GM19395 (cell line): Measurements from ENCODE around the gene NCF1.
"Not testable (repeated sequence)": the region's sequence is repeated elsewhere in the genome, so short reads cannot be mapped to it uniquely, and the experiment has no call there.

Experiments used
- ATAC-seq: cut with Tn5 transposase; IDR thresholded peaks from one replicate; pipeline ENCODE4 v1.9.1; 2021; ENCODE audit warnings: mild to moderate bottlenecking, moderate library complexity; ENCODE audit not compliant: unreplicated experiment

NCF1 gene

DNA sequence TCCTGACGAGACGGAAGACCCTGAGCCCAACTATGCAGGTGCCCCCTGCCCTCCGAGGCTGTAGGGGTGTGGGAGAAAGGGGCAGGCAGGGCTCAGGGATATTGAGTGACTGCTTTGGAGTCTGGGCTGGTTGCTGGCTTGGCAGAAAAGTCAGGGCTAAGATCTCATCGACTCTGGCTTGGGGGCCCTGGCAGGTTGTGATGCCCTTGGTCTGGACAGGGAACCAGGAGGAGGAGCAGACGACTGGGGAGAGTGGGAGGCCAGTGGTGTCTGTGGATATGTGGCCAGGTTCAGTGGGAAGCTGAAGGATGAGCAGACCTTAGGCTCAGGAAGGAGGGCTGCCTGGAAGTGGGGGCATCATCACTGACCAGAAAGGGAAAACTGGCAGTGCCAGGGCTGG lies 9.8 kb downstream of the NCF1 start:
- not testable (repeated sequence) for ATAC-seq

- peak; percentile 83 for ATAC-seq
These were observed 14.7 kb downstream of the NCF1 start for GRCh38 chr7:74788369-74789150.

GRCh38 chr7:74789200-74789736 lies 15.5 kb downstream of the NCF1 start:
- ATAC-seq = peak; percentile 14

DNA sequence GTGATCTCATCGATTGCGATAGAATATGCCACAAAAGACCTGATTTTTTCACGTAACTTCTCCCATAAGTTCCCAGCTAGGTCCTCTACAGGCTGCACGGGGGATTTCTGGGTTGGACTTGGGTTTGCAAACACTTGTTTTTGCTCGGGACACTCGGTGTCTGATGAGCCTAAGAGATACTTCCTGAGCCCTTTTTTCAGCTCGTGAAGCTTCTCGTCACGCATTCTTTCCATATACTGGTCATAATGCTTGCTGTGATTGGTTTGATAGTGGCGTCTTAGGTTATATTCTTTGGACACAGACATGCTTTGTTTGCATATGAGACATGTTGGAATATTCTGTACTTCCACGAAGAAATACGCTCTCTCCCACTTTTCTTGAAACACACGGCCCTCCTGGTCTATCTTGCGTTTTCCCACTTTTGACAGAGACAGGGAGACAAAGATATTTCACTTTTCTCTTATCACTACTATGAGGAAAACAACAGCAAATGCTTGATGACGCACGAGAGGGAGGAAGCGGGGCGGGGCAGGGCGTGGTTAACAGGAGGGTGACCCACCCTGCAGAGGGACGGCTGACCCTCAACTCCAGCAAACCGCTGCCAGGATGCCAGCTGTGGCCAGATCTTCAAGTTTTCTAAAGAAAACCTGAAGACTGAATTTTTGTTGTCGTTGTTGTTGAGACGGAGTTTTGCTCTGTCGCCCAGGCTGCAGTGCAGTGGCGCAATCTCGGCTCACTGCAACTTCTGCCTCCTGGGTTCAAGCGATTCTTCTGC lies 24.2 kb downstream of the NCF1 start:
- ATAC-seq = not testable (repeated sequence)

- ATAC-seq = not testable (repeated sequence)
These were observed 24.8 kb downstream of the NCF1 start for GRCh38 chr7:74798644-74799043.

GRCh38 chr7:74815882-74816281 lies 42.1 kb downstream of the NCF1 start:
- not testable (repeated sequence) for ATAC-seq

DNA sequence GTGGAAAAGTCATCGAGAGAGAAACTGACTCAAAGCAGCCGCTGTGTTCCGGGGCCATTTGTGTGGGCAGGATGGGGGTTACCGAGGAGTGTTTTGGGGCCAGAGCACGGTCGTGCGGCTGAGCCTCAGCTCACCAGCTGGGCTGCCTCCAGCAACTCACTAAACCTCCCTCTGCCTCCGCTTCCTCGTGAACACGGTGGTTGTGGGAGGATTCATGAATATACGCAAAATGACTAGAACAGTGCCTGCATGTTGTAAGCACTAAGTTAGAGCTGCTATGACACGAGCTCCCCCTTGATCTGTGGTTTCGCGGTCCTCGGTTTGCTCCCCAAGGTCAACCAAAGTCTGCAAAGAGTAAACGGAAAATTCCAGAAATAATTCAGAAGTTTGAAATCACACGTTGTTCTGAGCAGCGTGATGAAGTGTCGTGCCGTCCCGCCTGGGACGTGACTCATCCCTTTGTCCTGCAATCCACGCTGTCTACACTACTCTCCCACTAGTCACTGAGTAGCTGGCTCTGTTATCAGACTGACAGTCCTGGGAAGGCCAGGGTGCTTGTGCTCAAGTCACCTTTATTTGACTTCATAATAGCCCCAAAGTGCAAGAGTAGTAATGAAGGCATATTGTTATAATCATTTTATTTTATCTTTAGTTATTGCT lies 46.5 kb downstream of the NCF1 start:
- ATAC-seq = peak; percentile 89

DNA sequence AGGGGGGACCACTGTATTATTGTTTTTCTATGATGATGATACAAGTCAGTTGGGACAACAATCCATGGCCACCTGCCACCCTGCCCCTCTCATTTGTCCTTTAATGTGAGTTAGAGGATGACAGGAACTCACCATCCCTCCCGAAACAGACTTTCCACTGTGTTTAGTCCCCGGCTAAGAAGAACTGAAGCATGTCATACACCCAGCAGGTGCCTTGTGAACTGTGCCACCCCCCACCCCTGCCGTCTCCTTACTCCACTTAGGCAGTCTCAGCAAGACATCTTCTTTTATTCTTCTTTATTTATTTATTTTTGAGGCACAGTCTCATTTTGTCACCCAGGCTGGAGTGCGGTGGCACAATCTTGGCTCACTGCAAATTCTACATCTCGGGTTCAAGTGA lies 47.4 kb downstream of the NCF1 start:
- ATAC-seq = not testable (repeated sequence)

GRCh38 chr7:74829959-74830358 lies 56.1 kb downstream of the NCF1 start:
- not testable (repeated sequence) for ATAC-seq

DNA sequence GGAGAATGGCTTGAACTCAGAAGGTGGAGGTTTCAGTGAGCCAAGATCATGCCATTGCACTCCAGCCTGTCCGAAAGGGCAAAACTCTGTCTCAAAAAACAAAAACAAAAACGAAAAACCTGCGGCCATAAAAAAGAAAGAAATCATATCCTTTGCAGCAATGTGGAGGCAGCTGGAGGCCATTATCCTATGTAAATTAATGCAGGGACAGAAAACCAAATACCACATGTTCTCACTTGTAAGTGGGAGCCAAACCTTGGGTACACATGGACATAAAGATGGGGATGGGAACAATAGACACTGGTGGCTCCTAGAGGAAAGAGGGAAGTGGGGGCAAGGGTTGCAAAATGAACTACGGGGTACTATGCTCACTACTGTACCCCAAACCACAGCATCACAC lies 56.6 kb downstream of the NCF1 start:
- not testable (repeated sequence) for ATAC-seq
